ENCODE data around the gene TRABD2B.

TRABD2B gene

DNA sequence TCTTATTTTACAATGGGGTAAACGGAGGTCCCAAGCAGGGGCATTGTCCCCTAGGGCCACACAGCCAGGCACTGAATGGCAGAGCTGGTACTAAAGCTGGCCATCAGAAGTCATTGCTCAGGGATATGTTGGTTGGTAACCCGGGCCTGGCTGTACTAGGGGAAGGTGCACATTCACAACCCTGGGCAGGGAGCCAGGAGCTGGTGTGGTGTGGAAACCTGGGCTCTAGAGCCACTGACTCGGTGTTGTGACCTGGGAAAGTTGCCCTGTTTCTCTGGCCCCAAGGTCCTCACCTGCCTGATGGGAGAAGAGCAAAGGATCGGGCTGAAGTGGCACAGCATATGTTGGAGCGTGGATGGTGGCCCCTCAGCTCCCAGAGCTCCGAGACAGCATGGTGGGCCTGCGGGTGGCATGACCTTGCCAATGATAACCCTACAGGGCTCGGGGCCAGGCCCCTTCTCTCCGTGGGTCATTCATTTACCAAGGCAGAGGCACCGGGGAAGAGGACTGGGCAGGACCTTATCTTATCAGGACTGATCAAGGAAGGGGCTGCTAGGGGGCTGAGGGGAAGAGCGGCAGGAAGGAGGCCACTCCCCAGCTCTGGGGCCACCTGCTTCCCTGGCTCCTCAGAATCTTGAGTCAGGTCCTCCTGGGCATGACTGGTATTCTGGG is 274.1 kb downstream of the TRABD2B start:
- H3K9me3 ChIP-seq (ENCODE audit: severe bottlenecking), result no peaks in the 10 kb centered on the region
- H3K4me1 ChIP-seq (ENCODE audit: insufficient read depth, poor library complexity, severe bottlenecking), result no peaks in the 10 kb centered on the region
- H3K4me3 ChIP-seq (ENCODE audit: severe bottlenecking), result no peak overlapping the region
- H3K36me3 ChIP-seq (ENCODE audit: low read depth), result no peaks in the 10 kb centered on the region
- ATAC-seq (ENCODE audit: low read depth) (no peak), DNase-seq (ENCODE audit: low spot score) (no peak)
- no peak overlapping the region for H3K27ac ChIP-seq (ENCODE audit: poor library complexity, severe bottlenecking)
- H3K27me3 ChIP-seq (ENCODE audit: insufficient read depth, poor library complexity, severe bottlenecking), result peaks cover 29% of the 10 kb centered on the region
- TF ChIP-seq, protein P1, sequence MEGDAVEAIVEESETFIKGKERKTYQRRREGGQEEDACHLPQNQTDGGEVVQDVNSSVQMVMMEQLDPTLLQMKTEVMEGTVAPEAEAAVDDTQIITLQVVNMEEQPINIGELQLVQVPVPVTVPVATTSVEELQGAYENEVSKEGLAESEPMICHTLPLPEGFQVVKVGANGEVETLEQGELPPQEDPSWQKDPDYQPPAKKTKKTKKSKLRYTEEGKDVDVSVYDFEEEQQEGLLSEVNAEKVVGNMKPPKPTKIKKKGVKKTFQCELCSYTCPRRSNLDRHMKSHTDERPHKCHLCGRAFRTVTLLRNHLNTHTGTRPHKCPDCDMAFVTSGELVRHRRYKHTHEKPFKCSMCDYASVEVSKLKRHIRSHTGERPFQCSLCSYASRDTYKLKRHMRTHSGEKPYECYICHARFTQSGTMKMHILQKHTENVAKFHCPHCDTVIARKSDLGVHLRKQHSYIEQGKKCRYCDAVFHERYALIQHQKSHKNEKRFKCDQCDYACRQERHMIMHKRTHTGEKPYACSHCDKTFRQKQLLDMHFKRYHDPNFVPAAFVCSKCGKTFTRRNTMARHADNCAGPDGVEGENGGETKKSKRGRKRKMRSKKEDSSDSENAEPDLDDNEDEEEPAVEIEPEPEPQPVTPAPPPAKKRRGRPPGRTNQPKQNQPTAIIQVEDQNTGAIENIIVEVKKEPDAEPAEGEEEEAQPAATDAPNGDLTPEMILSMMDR (IDR thresholded peaks at IDR 0.05; ENCODE audit: poor library complexity, severe bottlenecking), result no peak

DNA sequence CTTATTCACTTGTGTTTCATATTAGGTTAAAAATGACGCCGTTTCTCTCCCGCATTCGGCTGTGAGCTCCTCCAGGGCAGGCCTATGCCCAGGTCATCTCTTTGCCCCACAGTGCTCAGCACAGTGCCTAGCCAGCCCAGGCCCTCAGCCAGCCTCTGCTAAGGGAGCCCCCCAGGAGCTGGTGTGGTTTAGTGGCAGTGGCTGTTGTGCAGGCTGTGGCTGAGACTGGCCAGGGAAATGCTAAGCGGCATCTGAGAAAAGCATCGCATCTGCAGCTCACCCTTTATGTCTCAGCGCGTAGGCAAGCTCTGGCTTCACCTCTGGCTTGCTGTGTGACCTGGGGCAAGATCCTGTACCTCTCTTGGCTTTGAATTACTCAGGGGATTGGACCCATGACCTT is 275.1 kb downstream of the TRABD2B start:
- Histone ChIP-seq H3K27ac (ENCODE audit: poor library complexity, severe bottlenecking) (no peak overlapping the region), H3K4me3 (ENCODE audit: severe bottlenecking) (no peak overlapping the region), H3K36me3 (ENCODE audit: low read depth) (no peaks in the 10 kb centered on the region), H3K4me1 (ENCODE audit: insufficient read depth, poor library complexity, severe bottlenecking) (no peaks in the 10 kb centered on the region), H3K27me3 (ENCODE audit: insufficient read depth, poor library complexity, severe bottlenecking) (peaks cover 29% of the 10 kb centered on the region), H3K9me3 (ENCODE audit: severe bottlenecking) (no peaks in the 10 kb centered on the region)
- DNase-seq (ENCODE audit: low spot score), result no peak
- TF ChIP-seq, protein P1 (IDR thresholded peaks at IDR 0.05; ENCODE audit: poor library complexity, severe bottlenecking), result no peak
- ATAC-seq (ENCODE audit: low read depth), result no peak

DNA sequence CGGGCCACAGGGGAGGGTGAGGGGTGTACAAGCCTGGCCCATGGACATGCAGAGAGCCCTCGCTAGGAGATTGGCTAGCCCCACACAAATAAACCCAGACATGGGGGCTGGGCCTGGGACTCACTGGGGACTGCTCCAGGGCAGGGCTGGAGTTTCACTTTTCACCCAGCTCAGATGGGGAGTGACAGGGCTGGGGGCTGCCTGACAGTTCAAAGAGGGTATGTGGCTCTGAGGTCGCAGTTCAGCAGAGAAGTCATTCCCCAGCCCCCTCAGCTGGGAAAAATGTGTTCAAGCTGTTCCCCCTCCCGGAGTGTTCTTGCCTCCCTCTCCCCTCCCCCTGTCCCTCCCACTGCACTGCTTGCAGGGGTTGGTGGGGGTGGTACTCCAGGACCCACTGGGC is 277.1 kb downstream of the TRABD2B start:
- no peak overlapping the region for H3K27ac ChIP-seq (ENCODE audit: poor library complexity, severe bottlenecking)
- peaks cover 19% of the 10 kb centered on the region for H3K27me3 ChIP-seq (ENCODE audit: insufficient read depth, poor library complexity, severe bottlenecking)
- DNase-seq (ENCODE audit: low spot score), result no peak
- no peak for ATAC-seq (ENCODE audit: low read depth)
- H3K4me3 ChIP-seq (ENCODE audit: severe bottlenecking), result no peak overlapping the region
- no peaks in the 10 kb centered on the region for H3K4me1 ChIP-seq (ENCODE audit: insufficient read depth, poor library complexity, severe bottlenecking)
- no peaks in the 10 kb centered on the region for H3K36me3 ChIP-seq (ENCODE audit: low read depth)
- H3K9me3 ChIP-seq (ENCODE audit: severe bottlenecking), result peaks cover 2% of the 10 kb centered on the region
- TF ChIP-seq, protein P1 (IDR thresholded peaks at IDR 0.05; ENCODE audit: poor library complexity, severe bottlenecking), result no peak

DNA sequence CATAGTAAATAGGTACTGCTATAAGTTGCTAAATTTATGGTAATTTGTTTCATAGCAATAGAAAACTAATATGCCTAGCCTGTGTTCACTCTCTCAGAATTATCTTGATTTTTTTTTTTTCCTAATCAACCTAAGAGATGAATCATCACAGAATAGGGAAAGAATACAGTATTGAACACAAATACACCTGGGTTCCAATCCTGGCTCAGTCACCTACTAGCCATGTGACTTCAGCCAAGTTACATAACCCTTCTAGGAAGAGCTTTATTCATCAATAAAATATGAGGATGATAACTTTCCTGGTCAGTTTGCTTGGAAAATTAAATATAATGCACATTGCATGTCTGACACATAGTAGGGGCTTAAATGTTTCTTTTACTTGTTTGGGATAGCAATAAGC is 279.8 kb downstream of the TRABD2B start:
- DNase-seq (ENCODE audit: low spot score) (no peak), ATAC-seq (ENCODE audit: low read depth) (no peak)
- H3K9me3 ChIP-seq (ENCODE audit: severe bottlenecking), result peaks cover 2% of the 10 kb centered on the region
- peaks cover 5% of the 10 kb centered on the region for H3K27me3 ChIP-seq (ENCODE audit: insufficient read depth, poor library complexity, severe bottlenecking)
- no peaks in the 10 kb centered on the region for H3K36me3 ChIP-seq (ENCODE audit: low read depth)
- TF ChIP-seq, protein P1 (IDR thresholded peaks at IDR 0.05; ENCODE audit: poor library complexity, severe bottlenecking), result no peak
- H3K4me3 ChIP-seq (ENCODE audit: severe bottlenecking), result no peak overlapping the region
- no peaks in the 10 kb centered on the region for H3K4me1 ChIP-seq (ENCODE audit: insufficient read depth, poor library complexity, severe bottlenecking)
- H3K27ac ChIP-seq (ENCODE audit: poor library complexity, severe bottlenecking), result no peak overlapping the region

DNA sequence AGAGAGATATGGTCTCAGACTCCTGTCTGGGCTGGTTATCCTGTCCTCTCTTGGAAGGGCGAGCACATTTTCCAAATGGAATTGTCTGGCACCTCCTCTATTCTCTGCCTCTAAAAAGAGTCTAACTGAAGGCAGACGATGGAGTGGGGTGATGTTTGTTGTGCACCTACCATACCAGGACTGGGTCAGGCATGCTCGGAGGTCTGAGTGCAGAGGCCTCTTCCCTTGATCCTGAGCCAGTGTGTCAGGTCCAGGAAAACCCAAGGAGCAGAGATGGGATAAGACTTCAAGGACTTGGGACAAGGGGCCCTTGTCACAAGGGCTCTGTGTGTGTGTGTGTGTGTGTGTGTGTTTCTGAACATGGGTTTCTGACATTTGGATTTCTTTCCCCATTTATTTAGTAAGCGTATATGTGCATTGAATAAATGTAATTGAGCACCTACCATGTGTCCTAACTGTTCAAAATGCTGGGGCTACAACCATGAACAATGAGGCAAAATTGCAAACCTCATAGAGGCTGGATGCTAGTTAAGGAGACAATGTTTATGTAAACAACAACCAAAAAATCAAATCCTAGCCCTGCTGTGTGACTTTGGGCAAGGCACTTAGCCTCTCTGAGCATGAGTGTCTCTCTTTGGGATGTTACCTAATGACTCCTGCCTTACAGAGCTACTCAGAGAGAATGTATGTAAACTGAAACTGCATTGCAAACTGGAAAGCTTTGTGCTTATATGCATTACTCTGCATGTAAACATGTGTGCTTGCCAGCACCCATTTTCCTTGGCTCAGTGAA is 283.0 kb downstream of the TRABD2B start:
- peaks cover 2% of the 10 kb centered on the region for H3K9me3 ChIP-seq (ENCODE audit: severe bottlenecking)
- no peaks in the 10 kb centered on the region for H3K36me3 ChIP-seq (ENCODE audit: low read depth)
- DNase-seq (ENCODE audit: low spot score), result no peak
- no peak for ATAC-seq (ENCODE audit: low read depth)
- no peak overlapping the region for H3K4me3 ChIP-seq (ENCODE audit: severe bottlenecking)
- TF ChIP-seq, protein P1 (IDR thresholded peaks at IDR 0.05; ENCODE audit: poor library complexity, severe bottlenecking), result no peak
- no peaks in the 10 kb centered on the region for H3K4me1 ChIP-seq (ENCODE audit: insufficient read depth, poor library complexity, severe bottlenecking)
- no peak overlapping the region for H3K27ac ChIP-seq (ENCODE audit: poor library complexity, severe bottlenecking)
- H3K27me3 ChIP-seq (ENCODE audit: insufficient read depth, poor library complexity, severe bottlenecking), result peaks cover 34% of the 10 kb centered on the region

Data from RWPE2 (cell line).